HG03108 (cell line): ENCODE measurements around the gene SCPEP1.
A peak's percentile ranks its signal among the peaks of the same experiment; 100 is the strongest.

Experiments
- ATAC-seq: cut with Tn5 transposase; IDR thresholded peaks from one replicate; pipeline ENCODE4 v1.9.1; 2021; ENCODE audit warnings: moderate library complexity; ENCODE audit not compliant: unreplicated experiment

SCPEP1 gene

DNA sequence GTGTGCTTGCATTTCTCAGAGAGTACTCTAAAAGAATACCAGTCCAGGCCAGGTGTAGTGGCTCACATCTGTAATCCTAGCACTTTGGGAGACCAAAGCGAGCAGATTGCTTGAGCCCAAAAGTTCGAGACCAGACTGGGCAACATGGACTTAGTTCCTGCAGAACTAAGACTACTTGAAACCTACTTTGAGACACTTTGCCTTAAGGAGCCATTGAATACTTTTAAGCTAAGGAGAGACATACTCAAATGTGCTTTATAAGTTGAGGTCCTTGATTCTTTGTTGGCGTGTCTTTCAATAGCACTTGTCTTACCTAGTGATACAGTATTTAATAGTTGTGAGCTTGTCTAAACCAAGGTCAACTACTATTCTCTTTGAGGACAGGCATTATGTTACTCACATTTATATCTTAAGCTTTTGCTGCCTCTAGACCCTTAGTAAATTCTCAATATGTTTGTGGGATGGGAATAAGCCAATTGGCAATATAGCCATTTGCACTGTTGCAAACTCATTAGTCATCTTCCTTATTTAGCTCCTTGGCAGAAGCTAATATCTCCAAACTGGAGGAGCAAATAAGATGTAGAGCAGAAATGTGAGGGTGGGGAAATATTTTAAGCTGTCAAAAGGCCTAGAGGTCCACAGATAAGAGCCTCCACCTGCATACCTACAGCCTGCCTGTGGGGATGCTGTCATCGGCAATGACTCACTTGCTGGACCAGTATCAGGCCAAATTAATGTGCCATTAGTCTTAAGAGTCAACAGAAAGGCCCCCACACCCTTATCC, 16.3 kb downstream of the SCPEP1 start:
- ATAC-seq, result no peak

GRCh38 chr17:56995766-56996165, 17.8 kb downstream of the SCPEP1 start:
- no peak for ATAC-seq

- ATAC-seq, result no peak
Measured at GRCh38 chr17:56997313-56997712, 19.4 kb downstream of the SCPEP1 start.

DNA sequence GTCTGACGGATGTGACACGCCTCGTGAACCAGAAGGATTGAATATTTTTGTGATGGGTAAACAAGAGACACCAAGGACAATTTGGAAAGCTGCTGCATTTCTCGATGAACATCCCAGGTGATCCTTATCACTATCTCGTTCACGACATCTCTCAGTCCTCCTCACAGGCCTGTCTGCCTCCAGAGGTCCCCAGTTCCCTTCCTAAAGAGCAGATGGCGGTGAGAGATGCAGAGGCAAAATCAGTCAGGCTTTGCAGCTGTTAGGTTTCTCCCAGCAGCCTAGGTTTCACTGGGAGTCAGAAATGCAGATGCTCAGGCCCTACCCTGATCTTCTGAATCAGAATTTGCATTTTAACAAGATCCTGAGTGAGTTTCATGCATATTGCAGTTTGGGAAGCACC, 23.6 kb downstream of the SCPEP1 start:
- ATAC-seq, result no peak

- no peak for ATAC-seq
Measured at GRCh38 chr17:57002904-57003303, 25.0 kb downstream of the SCPEP1 start.

GRCh38 chr17:57004944-57005579, 27.1 kb downstream of the SCPEP1 start:
- peak; percentile 79 for ATAC-seq

- ATAC-seq, result no peak
Measured at GRCh38 chr17:57006040-57006439, 28.1 kb downstream of the SCPEP1 start.

- no peak for ATAC-seq
Measured at GRCh38 chr17:57008958-57009357, 31.0 kb downstream of the SCPEP1 start.

DNA sequence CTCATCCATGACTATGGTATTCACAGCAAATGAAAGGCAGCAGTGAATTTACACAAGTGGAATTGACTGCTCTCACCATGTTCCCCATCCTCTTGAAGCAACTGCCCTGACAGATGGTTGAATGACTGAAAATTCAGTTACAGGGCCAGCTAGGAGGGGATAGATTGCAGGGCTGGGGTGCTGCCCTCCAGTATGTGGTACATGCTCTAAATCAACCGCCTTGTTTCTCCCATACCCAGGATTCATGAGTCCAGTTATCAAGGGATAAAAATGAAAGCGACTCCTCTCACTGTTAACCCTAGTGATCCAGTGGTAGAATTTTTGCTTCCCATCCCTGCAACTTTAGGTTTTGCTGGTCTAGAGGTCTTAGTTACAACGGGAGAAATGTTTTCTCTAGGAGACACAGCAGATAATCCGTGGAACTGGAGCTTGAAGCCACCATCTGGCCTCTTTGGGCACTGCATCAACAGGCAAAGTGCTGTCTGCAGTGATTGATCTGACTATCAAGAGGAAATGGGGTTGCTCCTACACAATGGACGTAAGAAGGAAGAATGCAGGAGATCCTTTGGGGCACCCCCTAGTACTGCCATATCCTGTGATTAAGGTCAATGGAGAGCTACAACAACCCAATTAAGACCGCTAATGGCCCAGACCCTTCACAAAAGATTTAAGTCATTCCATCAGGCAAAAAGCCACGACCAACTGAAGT, 32.0 kb downstream of the SCPEP1 start:
- ATAC-seq, result peak; percentile 56

DNA sequence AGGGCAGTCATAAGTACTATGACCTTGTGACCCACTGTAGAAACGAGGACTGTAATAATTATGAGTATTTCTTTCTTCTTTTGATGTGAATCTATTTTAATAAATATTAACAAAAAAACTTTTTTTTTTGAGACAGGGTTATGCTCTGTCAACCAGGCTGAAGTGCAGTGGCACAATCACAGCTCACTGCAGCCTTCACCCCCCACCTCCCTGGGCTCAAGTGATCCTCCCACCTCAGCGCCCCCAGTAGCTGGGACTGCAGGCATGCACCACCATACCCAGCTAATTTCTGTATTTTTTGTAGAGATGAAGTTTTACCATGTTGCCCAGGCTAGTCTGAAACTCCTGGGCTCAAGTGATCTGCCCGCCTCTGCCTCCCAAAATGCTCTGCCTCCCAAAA, 32.6 kb downstream of the SCPEP1 start:
- ATAC-seq, result no peak

DNA sequence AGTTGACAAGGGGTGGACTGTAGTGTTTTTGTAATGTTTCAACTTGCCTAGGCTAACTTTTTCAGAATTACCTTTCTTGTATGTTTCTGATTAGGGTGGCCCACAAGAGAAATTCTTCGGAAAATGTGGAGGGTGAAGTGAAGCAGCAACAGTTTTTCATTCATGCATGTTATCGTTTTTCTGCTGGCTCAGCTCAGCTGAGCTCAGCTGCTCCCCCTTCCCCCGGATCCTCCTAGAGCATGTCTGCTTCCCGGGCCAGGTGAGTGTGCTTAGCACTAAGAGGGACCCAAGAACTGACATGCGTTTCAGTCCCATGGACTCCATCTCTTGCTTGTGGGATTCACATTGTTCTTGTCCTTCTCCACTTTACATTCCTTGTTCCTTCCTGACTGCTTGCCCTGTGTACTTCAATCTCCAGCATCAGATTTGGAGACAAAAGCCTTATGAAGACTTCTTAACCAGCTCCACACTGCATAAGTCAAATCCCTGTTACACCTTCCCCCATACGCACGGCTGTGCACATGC, 33.6 kb downstream of the SCPEP1 start:
- ATAC-seq, result no peak

- no peak for ATAC-seq
Measured at GRCh38 chr17:57016071-57016763, 38.3 kb downstream of the SCPEP1 start.

DNA sequence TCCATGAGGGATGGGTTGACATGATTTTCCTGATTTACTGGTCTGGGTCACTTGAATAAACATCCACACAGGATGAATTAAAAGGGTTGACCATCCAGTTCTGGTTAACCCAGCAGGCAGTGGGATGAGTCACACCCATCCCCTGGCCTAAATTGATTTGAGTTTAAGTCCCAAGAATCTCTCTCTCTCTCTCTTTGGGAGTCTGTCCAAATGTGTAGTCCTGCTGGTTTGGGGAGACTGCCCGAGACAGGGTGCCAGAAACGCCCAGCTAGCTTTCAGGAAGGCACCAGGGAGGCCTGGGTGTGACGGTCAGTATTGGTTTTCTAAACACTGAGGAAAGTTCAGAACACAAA, 38.8 kb downstream of the SCPEP1 start:
- ATAC-seq, result no peak

- no peak for ATAC-seq
Measured at GRCh38 chr17:57017625-57018024, 39.7 kb downstream of the SCPEP1 start.

DNA sequence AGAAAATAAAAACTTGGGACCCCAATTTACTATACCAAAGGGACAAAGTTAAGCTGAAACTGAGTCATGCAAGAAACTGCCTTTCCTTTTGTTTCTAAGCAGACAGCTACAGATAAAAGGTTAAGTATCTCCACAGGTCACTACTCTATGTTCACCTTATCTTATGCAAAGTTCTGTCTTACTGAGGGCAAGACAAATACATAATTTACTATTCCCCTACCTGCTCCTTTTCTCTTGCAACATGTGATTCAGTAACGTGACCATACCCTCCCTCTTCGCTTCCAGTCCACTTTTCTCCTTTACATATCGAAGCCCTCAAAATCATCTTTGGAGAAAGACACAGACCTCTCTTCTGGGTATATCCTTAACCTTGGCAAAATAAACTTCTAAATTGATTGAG, 42.3 kb downstream of the SCPEP1 start:
- no peak for ATAC-seq

DNA sequence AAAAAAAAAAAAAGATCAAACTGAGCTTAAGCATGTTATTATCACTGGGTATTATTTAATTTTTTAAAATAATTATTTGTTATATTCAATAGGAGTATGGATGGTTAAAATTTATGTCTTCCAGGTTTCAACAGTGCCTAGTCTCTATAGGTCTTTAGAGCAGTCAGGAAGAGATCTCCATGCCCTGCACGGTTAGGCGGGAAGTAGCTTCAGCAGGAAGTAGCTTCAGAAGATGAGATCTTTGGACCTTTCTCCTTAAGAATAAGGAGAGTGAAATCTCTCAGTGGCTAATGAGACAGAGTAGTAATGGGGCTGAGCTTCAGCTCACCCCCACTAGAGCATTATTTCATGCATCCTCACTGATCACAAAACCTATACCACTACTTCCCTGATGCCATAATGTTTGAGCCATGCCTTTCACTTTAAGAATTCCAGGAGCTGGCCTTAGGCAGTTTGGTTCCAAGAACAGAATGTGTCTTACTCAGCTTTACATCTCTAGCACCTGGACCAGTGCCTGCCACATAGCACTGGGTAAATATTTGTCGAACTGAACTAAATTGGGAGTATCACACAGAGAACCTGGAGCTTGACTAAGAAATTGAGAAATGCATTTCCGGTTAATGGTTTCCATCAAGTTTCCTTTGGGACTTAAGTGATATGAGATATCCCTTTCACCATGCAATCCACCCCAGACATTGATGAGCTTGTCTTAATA, 43.5 kb downstream of the SCPEP1 start:
- no peak for ATAC-seq

DNA sequence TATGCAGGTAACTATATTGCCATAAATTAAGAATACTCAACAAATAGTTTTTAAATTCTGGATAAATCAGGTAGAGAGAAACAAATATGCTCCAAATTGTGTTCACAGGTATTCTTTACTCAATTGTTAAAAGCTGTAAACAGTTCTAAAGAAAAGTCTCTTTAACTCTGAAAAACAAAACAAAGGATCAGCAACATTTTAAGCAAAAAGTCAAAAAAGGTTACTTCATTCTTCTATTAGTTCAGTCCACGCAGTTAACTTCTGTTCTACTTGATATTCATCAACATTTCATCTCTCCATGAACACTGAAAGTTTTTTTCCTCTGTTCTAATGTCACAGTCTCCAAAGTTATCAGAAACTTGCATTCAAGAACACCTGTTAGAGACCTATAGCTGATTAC, 47.9 kb downstream of the SCPEP1 start:
- ATAC-seq, result no peak

DNA sequence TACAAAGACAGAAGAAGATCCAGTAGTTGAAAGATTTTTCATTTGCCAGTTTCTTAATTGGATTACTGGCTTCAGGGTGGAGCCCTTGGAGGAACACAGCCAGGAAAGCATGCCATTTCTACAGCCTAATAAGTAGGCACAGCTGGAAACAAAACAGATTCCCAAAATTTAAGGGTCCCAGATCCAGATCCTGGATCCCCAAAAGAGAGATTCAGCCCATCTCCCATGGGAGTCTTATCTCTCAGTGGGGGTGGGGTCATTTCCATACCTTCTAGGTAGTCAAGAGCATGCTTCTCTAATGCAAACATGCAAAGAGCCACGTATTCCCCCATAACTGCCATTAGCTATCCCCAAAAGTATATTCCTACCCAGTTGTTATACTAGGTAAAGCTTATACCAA, 49.9 kb downstream of the SCPEP1 start:
- no peak for ATAC-seq

DNA sequence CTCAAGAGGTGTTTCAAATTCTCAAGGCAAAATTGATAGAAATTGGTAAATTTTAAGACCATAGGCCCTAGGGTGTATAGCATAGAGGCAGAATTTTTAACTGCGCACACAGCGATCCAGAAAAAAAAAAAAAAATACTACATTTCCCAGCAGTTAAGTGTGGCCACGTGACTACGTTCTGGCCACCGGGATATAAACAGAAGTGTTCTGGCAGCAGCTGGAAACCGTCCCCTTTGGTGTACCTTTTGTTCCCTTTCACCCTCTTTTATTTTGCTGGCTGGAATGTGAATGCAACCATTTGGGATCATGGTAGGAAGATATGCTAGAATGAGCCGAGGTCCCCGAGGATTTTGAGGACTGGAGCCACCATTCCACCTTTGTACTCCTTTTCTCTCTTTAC, 54.4 kb downstream of the SCPEP1 start:
- ATAC-seq, result no peak

DNA sequence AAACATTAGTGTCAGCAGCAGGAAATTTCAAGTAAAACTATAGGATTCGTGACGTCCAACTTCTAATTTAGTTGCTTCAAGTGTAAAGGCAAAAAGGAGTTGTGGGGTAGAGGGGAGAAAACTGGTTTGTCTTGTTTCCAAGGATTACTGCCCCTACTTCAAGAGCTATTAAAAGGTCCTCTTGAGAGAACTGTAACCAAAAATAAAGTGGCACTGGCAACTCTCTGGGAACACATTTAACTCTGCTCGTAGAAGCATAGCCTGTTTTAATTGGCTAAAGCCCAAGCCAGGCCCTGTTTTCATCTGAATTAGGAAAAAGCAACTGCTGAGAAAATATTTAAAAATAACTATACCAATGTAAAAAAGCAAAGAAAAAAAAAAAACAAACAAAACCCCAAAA, 55.4 kb downstream of the SCPEP1 start:
- ATAC-seq, result no peak
